Uterus (tissue), 4 donors: ENCODE measurements around the gene PHB1. TPM values are rescaled to one million over a fixed set of nuclear protein-coding genes. Genes with fewer than 3 reads are reported as not detected.

ENCODE experiments used
- DNase-seq, 2 donors: peaks; one replicate each; pipeline ENCODE4 v3.0.0-alpha.2; 2019 to 2020
- H3K27ac ChIP-seq, 2 donors: fragments of 200-600 bp; sonication (generic); 1 replicate in 1 of 2; 2 replicates in 1 of 2; pipeline ENCODE4 v1.5.1; 2016 to 2018
- H3K27me3 ChIP-seq, 2 donors: fragments of 200-600 bp; sonication (generic); one replicate each; pipeline ENCODE4 v1.5.1; 2018 to 2019; ENCODE audit warnings: control low read depth in 1 of 2
- H3K36me3 ChIP-seq, 2 donors: fragments of 200-600 bp; sonication (generic); one replicate each; pipeline ENCODE4 v1.5.1; 2019; ENCODE audit warnings: control low read depth in 1 of 2
- H3K4me1 ChIP-seq, 2 donors: fragments of 200-600 bp; sonication (generic); one replicate each; pipeline ENCODE4 v1.5.1; 2018 to 2019; ENCODE audit warnings: control low read depth in 1 of 2
- H3K4me3 ChIP-seq, 2 donors: fragments of 200-600 bp; sonication (generic); 1 replicate in 1 of 2; 2 replicates in 1 of 2; pipeline ENCODE4 v1.5.1; 2018 to 2019; ENCODE audit warnings: mild to moderate bottlenecking in 1 of 2
- H3K9me3 ChIP-seq, 2 donors: fragments of 200-600 bp; sonication (generic); one replicate each; pipeline ENCODE4 v1.5.1; 2019; ENCODE audit warnings: control low read depth in 1 of 2
- POLR2A ChIP-seq, 2 donors: fragments of 450-650 bp; IDR thresholded peaks; one replicate each; pipeline ENCODE4 v1.6.1; 2016; ENCODE audit warnings: antibody characterized with exemption in 2 of 2, mild to moderate bottlenecking in 1 of 2, moderate library complexity in 1 of 2
- intact Hi-C: fragments of 100-400 bp; cut with DNase I; formaldehyde crosslinking; loops from one replicate; pipeline ENCODE4 v1.15.1; 2023; ENCODE audit warnings: low total_unique reads
- total RNA-seq, 4 donors: library from RNA; depleted of rRNA in 3 of 4; stranded (reverse); fragments of >200 nt in 3 of 4; gene quantifications; one replicate each; pipeline versions ENCODE4 v1.1.0 to v1.2.4, GENCODE V29; 2014 to 2023
- TF ChIP-seq, protein P1 (sequence below), 4 experiments: fragments of 200-600 bp in 2 of 4; fragments of 450-650 bp in 2 of 4; sonication (generic) in 2 of 4; IDR thresholded peaks; one replicate each; pipeline ENCODE4 v1.5.1; 2016 to 2019; ENCODE audit warnings: antibody characterized with exemption in 4 of 4, mild to moderate bottlenecking in 2 of 4, moderate library complexity in 1 of 4
- donor health status: DM: yes; HTN: yes; CAD: no.

PHB1 gene
- total RNA-seq, 4 donors from 2014 or later: 63.5 to 98.4 (median 79.6) TPM

DNA sequence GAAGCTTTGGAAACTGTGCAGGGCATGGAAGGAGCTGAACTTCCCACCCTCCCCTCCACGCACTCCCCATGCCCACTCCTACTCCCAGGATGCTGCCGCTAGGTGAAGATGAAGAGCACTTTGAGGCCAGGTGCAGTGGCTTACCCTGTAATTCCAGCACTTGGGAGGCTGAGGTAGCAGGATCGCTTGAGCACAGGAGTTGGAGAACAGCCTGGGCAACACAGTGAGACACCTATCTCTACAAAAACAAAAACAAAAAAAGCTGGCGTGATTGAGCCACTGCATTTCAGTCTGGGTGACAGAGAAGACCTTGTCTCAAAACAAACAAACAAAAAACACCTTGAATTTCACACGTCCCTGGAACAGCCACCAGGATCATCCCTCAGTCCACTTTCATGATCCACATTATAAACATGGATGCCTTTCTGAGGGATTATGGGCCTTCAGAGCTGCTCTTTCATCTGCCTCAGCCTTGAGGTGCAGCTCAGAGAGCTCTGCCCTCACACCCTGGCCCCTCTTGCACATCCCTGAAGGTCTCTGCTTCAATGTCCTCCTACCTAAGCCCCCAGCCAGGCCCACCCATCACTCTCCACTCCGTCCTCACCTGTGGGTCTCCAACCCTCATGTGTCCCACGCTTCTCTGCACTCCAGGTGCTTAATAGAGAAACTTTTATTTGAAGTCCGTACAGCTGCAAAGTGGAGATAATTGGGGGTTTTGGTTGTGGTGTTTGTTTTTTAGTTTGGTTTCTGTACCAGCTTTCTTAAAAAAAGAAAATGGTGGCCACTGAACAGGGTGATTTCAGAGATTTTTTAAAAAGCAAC, 25.8 kb downstream of the PHB1 start:
- no peak for DNase-seq
- Histone ChIP-seq H3K27ac (no peak overlapping the region), H3K9me3 (no peaks in the 10 kb centered on the region), H3K27me3 (no peaks in the 10 kb centered on the region), H3K4me1 (no peaks in the 10 kb centered on the region), H3K4me3 (no peak overlapping the region), H3K36me3 (no peaks in the 10 kb centered on the region)
- TF ChIP-seq, protein P1, sequence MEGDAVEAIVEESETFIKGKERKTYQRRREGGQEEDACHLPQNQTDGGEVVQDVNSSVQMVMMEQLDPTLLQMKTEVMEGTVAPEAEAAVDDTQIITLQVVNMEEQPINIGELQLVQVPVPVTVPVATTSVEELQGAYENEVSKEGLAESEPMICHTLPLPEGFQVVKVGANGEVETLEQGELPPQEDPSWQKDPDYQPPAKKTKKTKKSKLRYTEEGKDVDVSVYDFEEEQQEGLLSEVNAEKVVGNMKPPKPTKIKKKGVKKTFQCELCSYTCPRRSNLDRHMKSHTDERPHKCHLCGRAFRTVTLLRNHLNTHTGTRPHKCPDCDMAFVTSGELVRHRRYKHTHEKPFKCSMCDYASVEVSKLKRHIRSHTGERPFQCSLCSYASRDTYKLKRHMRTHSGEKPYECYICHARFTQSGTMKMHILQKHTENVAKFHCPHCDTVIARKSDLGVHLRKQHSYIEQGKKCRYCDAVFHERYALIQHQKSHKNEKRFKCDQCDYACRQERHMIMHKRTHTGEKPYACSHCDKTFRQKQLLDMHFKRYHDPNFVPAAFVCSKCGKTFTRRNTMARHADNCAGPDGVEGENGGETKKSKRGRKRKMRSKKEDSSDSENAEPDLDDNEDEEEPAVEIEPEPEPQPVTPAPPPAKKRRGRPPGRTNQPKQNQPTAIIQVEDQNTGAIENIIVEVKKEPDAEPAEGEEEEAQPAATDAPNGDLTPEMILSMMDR (IDR thresholded peaks at IDR 0.05): no peak
- TF ChIP-seq POLR2A (IDR thresholded peaks at IDR 0.05): no peak
- intact Hi-C loops: no loop called here

- H3K27ac ChIP-seq: no peak overlapping the region
- no peak overlapping the region for H3K4me3 ChIP-seq
- no peak for DNase-seq
- H3K4me1 ChIP-seq: no peaks in the 10 kb centered on the region
- intact Hi-C loops: no loop called here
- TF ChIP-seq, protein P1 (IDR thresholded peaks at IDR 0.05): no peak
- TF ChIP-seq POLR2A (IDR thresholded peaks at IDR 0.05): no peak
- H3K36me3 ChIP-seq: no peaks in the 10 kb centered on the region
- no peaks in the 10 kb centered on the region for H3K27me3 ChIP-seq
- no peaks in the 10 kb centered on the region for H3K9me3 ChIP-seq
Observed at GRCh38 chr17:49388290-49388640, 26.4 kb downstream of the PHB1 start.

- intact Hi-C loops: no loop called here
- DNase-seq: no peak
- Histone ChIP-seq H3K27ac (no peak overlapping the region), H3K4me3 (no peak overlapping the region), H3K4me1 (no peaks in the 10 kb centered on the region), H3K36me3 (no peaks in the 10 kb centered on the region), H3K9me3 (no peaks in the 10 kb centered on the region), H3K27me3 (no peaks in the 10 kb centered on the region)
- TF ChIP-seq, protein P1 (IDR thresholded peaks at IDR 0.05): no peak
- no peak for TF ChIP-seq POLR2A (IDR thresholded peaks at IDR 0.05)
Observed at GRCh38 chr17:49387498-49388289, 27.0 kb downstream of the PHB1 start.

DNA sequence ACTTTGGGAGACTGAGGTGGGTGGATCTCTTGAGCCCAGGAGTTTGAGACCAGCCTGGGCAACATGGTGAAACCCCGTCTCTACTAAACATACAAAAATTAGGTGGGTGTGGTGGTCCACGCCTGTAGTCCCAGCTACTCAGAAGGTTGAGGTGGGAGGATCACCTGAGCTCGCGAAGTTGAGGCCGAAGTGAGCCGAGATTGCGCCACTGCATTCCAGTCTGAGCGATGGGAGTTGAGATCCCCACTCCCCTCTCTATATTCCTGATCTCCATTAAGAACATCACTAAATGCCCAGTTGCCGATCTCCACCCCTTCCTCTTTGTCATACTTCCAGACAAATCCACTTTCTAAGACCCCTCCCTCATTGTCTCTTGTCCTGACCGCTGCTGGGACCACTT, 28.3 kb downstream of the PHB1 start:
- no peak for DNase-seq
- Histone ChIP-seq H3K9me3 (no peaks in the 10 kb centered on the region), H3K4me3 (no peak overlapping the region), H3K4me1 (no peaks in the 10 kb centered on the region), H3K36me3 (no peaks in the 10 kb centered on the region), H3K27me3 (no peaks in the 10 kb centered on the region), H3K27ac (no peak overlapping the region)
- intact Hi-C loops: no loop called here
- no peak for TF ChIP-seq POLR2A (IDR thresholded peaks at IDR 0.05)
- TF ChIP-seq, protein P1 (IDR thresholded peaks at IDR 0.05): no peak

- H3K27ac ChIP-seq: no peak overlapping the region
- intact Hi-C loops: no loop called here
Observed at GRCh38 chr17:49384951-49385350, 29.7 kb downstream of the PHB1 start.

More at GRCh38 chr17:49384951-49385350, 29.7 kb downstream of the PHB1 start:
- no peaks in the 10 kb centered on the region for H3K9me3 ChIP-seq
- DNase-seq: no peak
- no peaks in the 10 kb centered on the region for H3K36me3 ChIP-seq
- TF ChIP-seq, protein P1 (IDR thresholded peaks at IDR 0.05): no peak
- no peak for TF ChIP-seq POLR2A (IDR thresholded peaks at IDR 0.05)
- H3K4me3 ChIP-seq: no peak overlapping the region
- H3K4me1 ChIP-seq: no peaks in the 10 kb centered on the region
- H3K27me3 ChIP-seq: no peaks in the 10 kb centered on the region
